Endometrial microvascular endothelial cells (primary cell): ENCODE results near the gene ADK. TPM values are rescaled to one million over a fixed set of nuclear protein-coding genes. Genes with fewer than 3 reads are reported as not detected.

Source experiments
- in situ Hi-C: cut with HindIII; loops from 2 replicates; pipeline ENCODE4 v1.10.0; 2017; ENCODE audit warnings: low sequenced_read_pairs, low pct_unique_long_range_greater_than_20kb; ENCODE audit errors: inconsistent ontology term
- total RNA-seq: library from RNA; depleted of rRNA; stranded (reverse); fragments of >200 nt; gene quantifications from one replicate; pipeline ENCODE4 v1.2.3, GENCODE V29; 2015; ENCODE audit errors: inconsistent ontology term

Gene ADK
- total RNA-seq, 1 donor from 2014 or later, result 67.6 TPM

DNA sequence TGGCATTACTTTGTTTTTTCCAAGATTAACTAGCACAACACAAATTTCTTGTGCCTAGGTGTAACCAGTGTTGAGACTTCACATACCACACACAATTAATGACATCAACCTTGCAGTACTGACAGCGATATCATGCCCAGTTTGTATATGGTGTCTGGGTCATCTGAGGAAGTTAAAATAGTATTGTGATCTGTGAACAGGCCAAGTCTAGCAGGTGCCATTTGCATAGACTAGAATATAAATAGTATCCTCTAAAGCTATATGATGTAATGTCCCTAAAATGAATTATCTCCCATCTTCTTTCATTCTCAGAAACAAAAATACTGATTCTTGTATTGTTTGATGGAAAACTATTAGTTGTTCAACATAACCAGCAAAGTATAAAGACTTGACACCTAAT, 499.6 kb downstream of the ADK start:
- in situ Hi-C loops, result no loop called here

DNA sequence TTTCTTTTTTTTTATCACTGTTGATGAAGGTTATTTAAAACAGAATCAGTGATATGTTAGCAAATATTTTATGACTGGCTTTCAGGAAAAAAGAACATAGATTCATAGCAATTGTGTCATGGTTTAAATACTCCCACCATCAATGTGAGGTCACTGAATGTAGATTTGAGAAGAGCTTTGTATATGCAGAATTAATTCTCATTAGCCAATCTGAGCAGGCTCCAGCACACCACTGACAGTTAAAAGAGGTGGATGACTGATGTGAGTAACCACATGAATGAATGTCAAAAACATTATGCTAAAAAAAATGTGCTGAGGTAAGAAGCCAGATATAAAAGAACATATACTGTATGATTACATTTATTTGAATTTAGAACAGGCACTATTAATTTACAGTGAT, 500.5 kb downstream of the ADK start:
- in situ Hi-C loops, result no loop called here

GRCh38 chr10:74652664-74653063, 501.6 kb downstream of the ADK start:
- in situ Hi-C loops, result no loop called here

- in situ Hi-C loops, result no loop called here
Observed at GRCh38 chr10:74658511-74658910, 507.5 kb downstream of the ADK start.

GRCh38 chr10:74662635-74663034, 511.6 kb downstream of the ADK start:
- in situ Hi-C loops, result no loop called here

DNA sequence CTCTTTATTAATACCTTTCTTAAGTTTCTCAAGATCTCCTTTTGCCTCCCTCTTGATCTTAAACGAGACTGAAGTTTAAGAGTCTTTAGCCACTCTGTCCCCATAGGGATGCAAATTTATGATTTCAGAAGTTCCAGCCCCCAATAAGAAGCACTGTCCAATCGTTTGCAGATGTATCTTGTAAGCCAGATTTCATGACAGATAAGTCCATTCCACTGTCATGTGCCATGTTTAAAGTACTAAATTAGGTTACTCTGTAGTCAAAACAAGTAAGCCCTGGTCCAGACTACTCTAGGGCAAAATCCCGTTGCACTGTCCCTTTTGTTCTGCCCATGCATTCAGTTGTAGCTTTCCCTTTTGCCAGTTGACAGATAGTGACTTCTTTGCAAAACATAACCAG, 518.2 kb downstream of the ADK start:
- in situ Hi-C loops, result no loop called here

DNA sequence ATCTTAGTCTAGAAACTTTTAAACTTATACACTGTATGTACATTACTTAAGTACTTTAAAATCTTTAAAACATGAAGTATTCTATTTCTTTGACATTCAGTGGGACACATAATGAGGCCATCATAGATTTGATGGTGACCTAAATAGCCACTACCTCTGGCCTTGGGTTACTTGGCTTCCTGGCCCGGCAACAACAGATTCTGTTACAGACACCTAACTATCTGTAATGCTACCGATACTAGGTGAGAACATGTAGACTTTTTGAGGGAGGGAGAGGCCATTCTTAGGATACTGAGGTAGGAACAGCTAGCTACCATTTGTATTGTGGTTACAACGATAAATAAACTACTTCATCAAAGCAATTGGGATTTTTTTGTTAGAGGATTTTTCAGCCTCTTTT, 520.7 kb downstream of the ADK start:
- in situ Hi-C loops, result no loop called here

DNA sequence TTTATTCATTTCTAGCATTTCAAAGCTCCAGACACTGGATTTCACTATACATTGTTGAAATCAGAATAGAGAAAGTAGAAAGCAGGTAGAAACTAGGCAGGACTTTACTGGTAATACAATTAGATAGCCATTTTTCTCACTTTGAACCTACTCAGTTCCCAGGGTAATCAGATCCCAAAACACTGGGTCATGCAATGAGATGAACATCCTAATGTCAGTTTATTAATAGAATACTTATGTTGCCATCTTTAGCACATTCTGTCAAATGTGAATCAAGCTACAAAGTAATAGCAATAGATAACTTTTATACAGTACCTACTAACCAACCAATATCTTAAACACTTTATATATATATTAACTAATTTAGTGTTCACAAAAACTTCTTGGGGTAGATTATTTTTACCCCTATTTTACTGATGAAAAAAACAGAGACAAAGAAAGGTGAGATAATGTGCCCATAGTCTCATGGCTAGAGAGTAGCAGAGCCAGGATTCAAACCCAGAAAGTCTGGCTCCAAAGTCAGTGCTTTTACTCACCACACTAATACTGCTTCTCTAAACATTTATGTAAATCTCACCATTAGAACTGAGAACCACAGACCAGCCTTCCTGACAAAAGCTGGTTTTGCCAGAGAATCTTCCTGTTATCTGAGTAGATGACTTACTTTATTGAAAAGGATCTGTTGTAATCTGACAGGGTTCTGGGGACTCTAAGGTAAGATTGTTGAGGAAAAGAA, 521.6 kb downstream of the ADK start:
- in situ Hi-C loops, result no loop called here

DNA sequence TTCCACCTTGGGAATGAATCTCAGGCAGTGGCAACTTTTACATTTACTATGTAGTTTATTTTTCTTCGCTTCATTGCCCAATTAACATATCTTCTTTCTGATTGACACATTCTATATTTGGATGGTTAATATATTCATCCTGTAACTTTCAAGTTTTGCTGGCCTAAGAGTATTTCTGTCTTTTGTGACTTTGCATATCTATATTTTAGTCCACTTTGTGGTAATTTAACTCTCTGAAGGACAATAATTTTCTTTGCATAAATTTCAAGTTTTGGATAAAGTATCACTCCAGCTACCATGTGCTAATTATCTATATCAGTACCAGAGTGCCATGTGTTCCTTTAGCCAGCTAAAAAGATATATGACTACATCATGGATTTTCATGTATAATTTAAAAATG, 523.9 kb downstream of the ADK start:
- in situ Hi-C loops, result no loop called here

- in situ Hi-C loops, result no loop called here
Observed at GRCh38 chr10:74675484-74675883, 524.5 kb downstream of the ADK start.

DNA sequence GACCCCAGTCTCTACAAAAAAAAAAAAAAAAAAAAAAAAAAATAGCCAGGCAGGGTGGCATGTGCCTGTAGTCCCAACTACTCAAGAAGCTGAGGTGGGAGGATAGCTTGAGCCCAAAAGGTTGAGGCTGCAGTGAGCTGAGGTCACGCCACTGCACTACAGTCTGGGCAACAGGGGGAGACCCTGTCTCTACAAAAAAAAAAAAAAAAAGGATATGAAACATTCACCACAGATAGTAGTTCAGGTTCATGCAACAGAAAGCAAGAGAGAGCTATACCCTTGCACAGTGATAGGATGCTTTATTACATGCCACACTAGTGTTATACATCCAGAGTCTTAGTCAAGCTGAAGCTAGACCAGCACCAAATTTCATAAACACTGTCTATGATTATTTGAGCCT, 526.9 kb downstream of the ADK start:
- in situ Hi-C loops, result no loop called here

- in situ Hi-C loops, result no loop called here
Observed at GRCh38 chr10:74681917-74682627, 531.1 kb downstream of the ADK start.

DNA sequence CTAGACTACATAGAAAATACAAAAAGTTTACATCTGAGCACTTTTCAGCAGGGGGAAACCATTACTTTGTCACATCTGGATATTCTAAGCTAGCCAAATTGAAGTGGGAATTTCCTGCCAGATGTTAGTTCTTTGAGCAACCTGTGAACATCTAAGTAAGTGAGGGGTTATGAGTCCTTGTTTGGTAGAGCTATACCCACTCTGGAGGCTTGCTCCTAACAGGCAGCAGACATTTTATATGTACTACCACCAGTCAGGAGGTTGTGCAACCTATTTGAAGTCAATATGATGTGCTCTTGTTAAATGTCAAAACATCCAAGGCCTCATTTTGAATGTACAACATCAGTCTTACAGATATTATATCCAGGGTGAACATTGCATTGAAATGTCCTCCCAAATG, 532.0 kb downstream of the ADK start:
- in situ Hi-C loops, result no loop called here

DNA sequence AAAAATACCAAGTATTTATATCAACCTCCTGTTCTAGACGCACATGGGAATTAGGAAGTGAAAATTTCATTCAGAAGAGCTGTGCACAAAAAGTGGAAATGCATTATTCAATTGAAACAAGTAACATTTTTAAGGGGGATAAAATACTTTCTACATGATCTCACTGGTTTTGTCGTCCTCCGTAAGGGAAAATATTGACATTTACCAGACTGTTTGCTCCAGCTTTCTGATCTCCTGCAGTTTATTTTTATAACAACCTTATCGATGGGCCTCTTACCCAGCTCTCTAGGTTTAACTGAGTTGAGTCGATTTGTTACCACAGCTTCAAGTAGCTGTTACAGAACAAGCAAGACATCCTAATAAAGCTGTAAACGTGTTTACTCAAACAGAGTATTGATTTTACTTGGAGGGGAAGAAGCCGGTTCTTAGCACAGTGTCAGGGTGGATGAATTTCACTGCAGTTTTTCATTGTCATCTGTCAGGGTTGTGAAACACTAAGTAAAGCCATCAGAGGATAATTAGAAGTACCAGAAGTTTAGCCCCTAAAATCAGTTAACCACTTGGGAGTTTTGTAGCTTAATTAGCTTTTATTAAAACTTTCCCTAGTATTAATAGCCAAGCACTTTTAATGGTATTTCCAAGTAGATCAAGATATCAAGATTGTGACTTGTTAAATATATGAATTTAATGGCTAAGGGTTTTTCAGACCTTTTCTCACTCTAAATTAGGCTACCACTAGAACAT, 532.8 kb downstream of the ADK start:
- in situ Hi-C loops, result no loop called here

GRCh38 chr10:74684462-74684861, 533.4 kb downstream of the ADK start:
- in situ Hi-C loops, result no loop called here

- in situ Hi-C loops, result no loop called here
Observed at GRCh38 chr10:74685564-74685963, 534.5 kb downstream of the ADK start.

GRCh38 chr10:74690393-74690792, 539.4 kb downstream of the ADK start:
- in situ Hi-C loops, result no loop called here

GRCh38 chr10:74691164-74691563, 540.1 kb downstream of the ADK start:
- in situ Hi-C loops, result no loop called here

GRCh38 chr10:74704629-74705357, 553.8 kb downstream of the ADK start:
- in situ Hi-C loops, result no loop called here
